Parathyroid adenoma (tissue), 2 donors: ENCODE results near the gene ABCA3.

Experiments used
- H2AFZ ChIP-seq: fragments of 300-600 bp; sonication (generic); one replicate; pipeline ENCODE4 v1.7.0; 2017; ENCODE audit warnings: antibody characterized with exemption, mild to moderate bottlenecking
- H3K27ac ChIP-seq: fragments of 300-600 bp; sonication (generic); one replicate; pipeline ENCODE4 v1.7.0; 2017
- H3K27me3 ChIP-seq: fragments of 300-600 bp; sonication (generic); one replicate; pipeline ENCODE4 v1.7.0; 2017; ENCODE audit warnings: low read length; ENCODE audit not compliant: control insufficient read depth, insufficient read depth
- H3K36me3 ChIP-seq: fragments of 300-600 bp; sonication (generic); one replicate; pipeline ENCODE4 v1.7.0; 2017; ENCODE audit warnings: low read length; ENCODE audit not compliant: control insufficient read depth, insufficient read depth
- H3K4me1 ChIP-seq: fragments of 300-600 bp; sonication (generic); one replicate; pipeline ENCODE4 v1.7.0; 2017; ENCODE audit warnings: control low read depth
- H3K4me2 ChIP-seq: fragments of 300-600 bp; sonication (generic); one replicate; pipeline ENCODE4 v1.7.0; 2017; ENCODE audit warnings: low read length
- H3K4me3 ChIP-seq: fragments of 300-600 bp; sonication (generic); one replicate; pipeline ENCODE4 v1.7.0; 2017; ENCODE audit warnings: low read depth, low read length
- H3K79me2 ChIP-seq: fragments of 300-600 bp; sonication (generic); one replicate; pipeline ENCODE4 v1.7.0; 2017; ENCODE audit warnings: control low read depth
- H3K9ac ChIP-seq: fragments of 300-600 bp; sonication (generic); one replicate; pipeline ENCODE4 v1.7.0; 2017; ENCODE audit warnings: mild to moderate bottlenecking
- H3K9me3 ChIP-seq: fragments of 300-600 bp; sonication (generic); one replicate; pipeline ENCODE4 v1.7.0; 2017; ENCODE audit warnings: low read length; ENCODE audit not compliant: control insufficient read depth
- TF ChIP-seq, protein P1 (sequence below): fragments of 300-600 bp; sonication (generic); IDR thresholded peaks from one replicate; pipeline ENCODE4 v1.7.0; 2017; ENCODE audit warnings: antibody characterized with exemption, mild to moderate bottlenecking
- donor health status: primary hyperparathyroidism.

The ABCA3 gene

DNA sequence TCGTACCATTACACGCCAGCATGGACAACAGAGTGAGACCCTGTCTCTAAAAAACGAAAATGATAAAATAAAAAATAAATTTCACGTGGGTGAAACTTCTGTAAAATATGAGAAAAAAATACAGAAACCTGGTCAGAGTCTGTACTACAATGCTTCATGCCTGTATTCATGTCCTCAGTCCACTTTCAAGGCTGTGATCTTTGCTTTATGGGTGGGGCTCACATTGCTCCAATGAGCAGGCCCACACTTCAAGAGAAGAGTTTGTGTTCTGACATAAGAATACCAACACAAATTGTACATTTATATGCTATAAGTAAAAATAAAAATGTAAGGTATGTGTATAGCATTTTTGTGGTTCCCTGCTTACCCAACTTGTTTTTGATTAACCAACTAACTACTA lies 32.2 kb upstream of the ABCA3 start:
- TF ChIP-seq, protein P1, sequence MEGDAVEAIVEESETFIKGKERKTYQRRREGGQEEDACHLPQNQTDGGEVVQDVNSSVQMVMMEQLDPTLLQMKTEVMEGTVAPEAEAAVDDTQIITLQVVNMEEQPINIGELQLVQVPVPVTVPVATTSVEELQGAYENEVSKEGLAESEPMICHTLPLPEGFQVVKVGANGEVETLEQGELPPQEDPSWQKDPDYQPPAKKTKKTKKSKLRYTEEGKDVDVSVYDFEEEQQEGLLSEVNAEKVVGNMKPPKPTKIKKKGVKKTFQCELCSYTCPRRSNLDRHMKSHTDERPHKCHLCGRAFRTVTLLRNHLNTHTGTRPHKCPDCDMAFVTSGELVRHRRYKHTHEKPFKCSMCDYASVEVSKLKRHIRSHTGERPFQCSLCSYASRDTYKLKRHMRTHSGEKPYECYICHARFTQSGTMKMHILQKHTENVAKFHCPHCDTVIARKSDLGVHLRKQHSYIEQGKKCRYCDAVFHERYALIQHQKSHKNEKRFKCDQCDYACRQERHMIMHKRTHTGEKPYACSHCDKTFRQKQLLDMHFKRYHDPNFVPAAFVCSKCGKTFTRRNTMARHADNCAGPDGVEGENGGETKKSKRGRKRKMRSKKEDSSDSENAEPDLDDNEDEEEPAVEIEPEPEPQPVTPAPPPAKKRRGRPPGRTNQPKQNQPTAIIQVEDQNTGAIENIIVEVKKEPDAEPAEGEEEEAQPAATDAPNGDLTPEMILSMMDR = no peak
- H2AFZ ChIP-seq = no peak overlapping the region
- no peaks in the 10 kb centered on the region for H3K27me3 ChIP-seq
- no peak overlapping the region for H3K27ac ChIP-seq
- no peaks in the 10 kb centered on the region for H3K36me3 ChIP-seq
- H3K4me3 ChIP-seq = no peak overlapping the region
- no peaks in the 10 kb centered on the region for H3K4me1 ChIP-seq
- H3K79me2 ChIP-seq = no peaks in the 10 kb centered on the region
- H3K9ac ChIP-seq = no peak overlapping the region
- no peak overlapping the region for H3K4me2 ChIP-seq
- H3K9me3 ChIP-seq = no peaks in the 10 kb centered on the region

DNA sequence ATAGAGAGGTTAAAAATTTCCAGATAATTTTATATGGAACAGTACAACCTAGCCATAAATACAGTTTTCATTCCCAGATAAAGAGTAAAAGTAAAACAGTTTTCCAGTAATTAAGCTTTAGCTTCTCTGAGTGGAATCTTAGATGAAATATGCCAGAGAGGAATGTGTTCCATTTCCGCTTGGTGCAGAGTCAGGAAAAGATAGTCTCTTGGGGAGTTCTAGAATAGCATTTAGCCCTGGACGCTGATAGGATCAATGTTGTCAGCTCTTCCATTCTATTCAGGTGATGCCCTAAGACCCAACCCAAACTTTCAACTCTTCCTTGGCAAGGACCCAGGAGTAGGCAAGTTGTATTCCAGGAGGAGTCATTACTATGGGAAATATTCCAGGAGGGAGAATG lies 30.9 kb upstream of the ABCA3 start:
- no peaks in the 10 kb centered on the region for H3K36me3 ChIP-seq
- no peaks in the 10 kb centered on the region for H3K4me1 ChIP-seq
- no peak overlapping the region for H3K9ac ChIP-seq
- no peaks in the 10 kb centered on the region for H3K27me3 ChIP-seq
- no peak overlapping the region for H3K4me2 ChIP-seq
- TF ChIP-seq, protein P1 = no peak
- H2AFZ ChIP-seq = no peak overlapping the region
- no peak overlapping the region for H3K4me3 ChIP-seq
- no peaks in the 10 kb centered on the region for H3K79me2 ChIP-seq
- no peaks in the 10 kb centered on the region for H3K9me3 ChIP-seq
- H3K27ac ChIP-seq = no peak overlapping the region

DNA sequence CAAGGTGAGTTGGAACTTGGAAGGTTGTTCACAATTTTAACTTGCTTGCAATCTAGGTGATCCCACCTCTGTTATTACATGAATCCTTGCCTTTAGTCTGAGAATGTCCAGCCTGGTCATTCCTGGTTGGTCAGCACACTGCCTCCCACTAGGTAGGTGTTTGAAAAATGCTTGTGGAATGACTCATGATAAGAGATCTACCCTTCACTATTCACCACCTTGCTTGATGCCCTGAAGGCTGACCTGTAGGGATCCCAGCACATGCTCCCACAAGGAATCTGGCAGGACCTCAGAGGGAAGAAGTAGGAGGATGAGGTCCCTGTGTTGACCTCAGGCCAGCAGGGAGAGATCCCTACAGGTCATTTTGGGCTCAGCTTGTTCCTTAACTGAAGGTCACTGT lies 30.2 kb upstream of the ABCA3 start:
- peaks cover 4% of the 10 kb centered on the region for H3K4me1 ChIP-seq
- no peak overlapping the region for H3K4me3 ChIP-seq
- no peaks in the 10 kb centered on the region for H3K36me3 ChIP-seq
- H3K27me3 ChIP-seq = no peaks in the 10 kb centered on the region
- H3K27ac ChIP-seq = no peak overlapping the region
- no peaks in the 10 kb centered on the region for H3K9me3 ChIP-seq
- H3K79me2 ChIP-seq = no peaks in the 10 kb centered on the region
- no peak overlapping the region for H2AFZ ChIP-seq
- H3K4me2 ChIP-seq = no peak overlapping the region
- TF ChIP-seq, protein P1 = no peak
- no peak overlapping the region for H3K9ac ChIP-seq

DNA sequence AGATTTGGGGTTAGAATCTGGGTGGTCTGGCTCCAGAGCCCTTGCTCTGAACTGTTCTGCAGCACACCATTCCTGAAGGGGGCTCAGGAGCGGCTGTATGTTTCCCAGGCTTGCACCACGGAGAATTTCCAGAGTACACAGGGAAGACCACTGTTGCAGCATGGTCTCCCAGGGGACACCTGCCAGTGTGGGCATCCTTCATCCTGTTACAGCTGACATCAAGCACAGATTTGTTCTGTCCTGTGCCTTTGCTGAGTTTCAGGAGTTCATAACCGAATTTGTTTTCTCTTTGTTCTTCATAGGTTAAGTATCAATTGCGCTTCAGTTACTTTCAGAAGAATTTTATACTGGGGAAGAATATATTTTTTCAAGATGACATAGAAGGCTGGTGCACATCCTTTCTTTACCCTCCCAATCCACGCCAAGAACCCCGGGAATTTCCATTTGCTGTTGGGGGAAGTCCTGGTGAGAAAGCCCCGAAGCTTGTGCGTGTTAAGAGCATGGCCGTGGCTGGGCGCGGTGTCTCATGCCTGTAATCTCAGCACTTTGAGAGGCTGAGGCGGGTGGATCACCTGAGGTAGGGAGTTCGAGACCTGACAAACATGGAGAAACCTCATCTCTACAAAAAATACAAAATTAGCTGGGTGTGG lies 26.3 kb upstream of the ABCA3 start:
- Histone ChIP-seq H3K79me2 (no peaks in the 10 kb centered on the region), H2AFZ (no peak overlapping the region), H3K4me2 (no peak overlapping the region), H3K9me3 (no peaks in the 10 kb centered on the region), H3K27me3 (no peaks in the 10 kb centered on the region), H3K4me1 (peaks cover 25% of the 10 kb centered on the region), H3K9ac (no peak overlapping the region), H3K27ac (no peak overlapping the region), H3K4me3 (no peak overlapping the region), H3K36me3 (no peaks in the 10 kb centered on the region)
- TF ChIP-seq, protein P1 = no peak
